ENCODE data around the gene E4F1.

DNA sequence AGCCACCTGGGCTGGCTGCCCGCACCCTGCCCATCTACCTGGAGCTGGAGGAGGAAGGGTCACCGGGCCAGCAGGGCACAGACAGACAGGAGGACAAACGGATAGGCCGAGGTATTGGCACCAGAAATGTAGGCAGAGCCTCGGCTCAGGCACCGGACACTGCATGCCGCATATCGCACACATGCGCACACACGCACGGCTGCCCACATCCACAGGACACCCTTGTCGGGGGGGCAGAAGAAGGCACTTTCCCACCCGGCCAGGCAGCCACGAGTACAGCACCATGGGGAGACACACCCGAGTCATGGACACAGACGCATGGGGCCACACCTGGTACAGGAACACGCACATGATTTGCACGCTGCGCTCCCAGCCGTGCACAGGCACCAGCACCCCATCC lies 41.4 kb upstream of the E4F1 start:
- TF ChIP-seq GATA3 (IDR thresholded peaks at IDR 0.05; ENCODE audit: low read depth, low read length) (no peak), GATA2 (IDR thresholded peaks at IDR 0.05; ENCODE audit: low read depth, low read length) (no peak)

Data from SH-SY5Y (cell line).